ENCODE measurements around the gene BCAS3. TPM values are rescaled to one million over a fixed set of nuclear protein-coding genes. Genes with fewer than 3 reads are reported as not detected.

BCAS3 gene
- total RNA-seq, 1 experiment from 2014 or later, result 26.3 TPM

GRCh38 chr17:61217878-61218437 is 540.3 kb downstream of the BCAS3 start:
- ATAC-seq, result no peak
- Histone ChIP-seq H3K9ac (ENCODE audit: low read length) (no peak overlapping the region), H3K27ac (ENCODE audit: low read depth, low read length) (no peak overlapping the region), H3K79me2 (ENCODE audit: insufficient read depth, low read length) (no peaks in the 10 kb centered on the region), H3K4me3 (replicated peaks in 1 of 2; ENCODE audit: low read depth in 1 of 2, low read length in 2 of 2) (no peak overlapping the region), H4K20me1 (ENCODE audit: insufficient read depth) (no peaks in the 10 kb centered on the region), H3K36me3 (ENCODE audit: control insufficient read depth in 1 of 2, insufficient read depth in 2 of 2, low read length in 2 of 2) (no peaks in the 10 kb centered on the region), H3K4me1 (ENCODE audit: control insufficient read depth in 1 of 2, insufficient read depth in 2 of 2, low read length in 2 of 2) (no peaks in the 10 kb centered on the region), H3K9me2 (ENCODE audit: insufficient read depth) (no peaks in the 10 kb centered on the region), H3K4me2 (ENCODE audit: low read length) (no peak overlapping the region), H2AFZ (ENCODE audit: low read depth, low read length, poor library complexity, severe bottlenecking) (no peak overlapping the region), H3K27me3 (ENCODE audit: insufficient read depth, low read length) (no peaks in the 10 kb centered on the region), H3K9me3 (ENCODE audit: control insufficient read depth in 1 of 2, insufficient read depth in 1 of 2, low read depth in 1 of 2, low read length in 2 of 2) (no peaks in the 10 kb centered on the region)
- POLR2A ChIA-PET, result no interaction called here
- intact Hi-C loops (cut with micrococcal nuclease), result no loop called here
- CTCF ChIA-PET, result no interaction called here
- no TSS peak for BruUV-seq (replicated peaks)
- DNase-seq (ENCODE audit: low read depth, low spot score), result no peak
- no peak for TF ChIP-seq SIN3A (IDR thresholded peaks at IDR 0.05; ENCODE audit: low read depth)
- no peak for TF ChIP-seq RAD21 (IDR thresholded peaks at IDR 0.05; ENCODE audit: low read depth)
- RAD21 ChIA-PET (ENCODE audit: low non-redundant PET in 1 of 2, low total read pairs in 2 of 2, uncharacterized antibody in 2 of 2, unreplicated experiment in 2 of 2), result no interaction called here

DNA sequence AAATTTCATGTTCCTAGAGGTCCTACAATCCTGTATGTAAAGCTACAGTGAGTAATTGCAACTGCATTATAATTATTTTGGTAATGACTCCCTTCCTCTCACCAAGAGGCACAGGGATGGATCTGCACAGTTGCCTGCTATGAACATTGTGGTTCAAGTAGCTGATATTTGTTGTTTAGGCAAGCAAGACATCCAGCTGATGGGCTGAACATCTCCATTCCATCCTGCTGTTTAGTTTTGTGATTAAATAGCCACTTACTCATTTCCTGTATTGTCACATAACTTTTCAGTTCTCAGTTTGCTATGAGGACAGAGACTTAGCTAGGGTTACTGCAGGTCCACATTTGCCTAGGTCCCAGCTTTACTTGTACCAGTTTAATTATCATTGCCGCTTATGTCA is 540.8 kb downstream of the BCAS3 start:
- Histone ChIP-seq H3K9ac (ENCODE audit: low read length) (no peak overlapping the region), H3K4me1 (ENCODE audit: control insufficient read depth in 1 of 2, insufficient read depth in 2 of 2, low read length in 2 of 2) (no peaks in the 10 kb centered on the region), H3K4me2 (ENCODE audit: low read length) (no peak overlapping the region), H3K27ac (ENCODE audit: low read depth, low read length) (no peak overlapping the region), H3K79me2 (ENCODE audit: insufficient read depth, low read length) (no peaks in the 10 kb centered on the region), H3K36me3 (ENCODE audit: control insufficient read depth in 1 of 2, insufficient read depth in 2 of 2, low read length in 2 of 2) (no peaks in the 10 kb centered on the region), H2AFZ (ENCODE audit: low read depth, low read length, poor library complexity, severe bottlenecking) (no peak overlapping the region), H4K20me1 (ENCODE audit: insufficient read depth) (no peaks in the 10 kb centered on the region), H3K9me3 (ENCODE audit: control insufficient read depth in 1 of 2, insufficient read depth in 1 of 2, low read depth in 1 of 2, low read length in 2 of 2) (no peaks in the 10 kb centered on the region), H3K27me3 (ENCODE audit: insufficient read depth, low read length) (no peaks in the 10 kb centered on the region), H3K9me2 (ENCODE audit: insufficient read depth) (no peaks in the 10 kb centered on the region), H3K4me3 (replicated peaks in 1 of 2; ENCODE audit: low read depth in 1 of 2, low read length in 2 of 2) (no peak overlapping the region)
- intact Hi-C loops (cut with micrococcal nuclease), result no loop called here
- no TSS peak for BruUV-seq (replicated peaks)
- ChIA-PET RAD21 (ENCODE audit: low non-redundant PET in 1 of 2, low total read pairs in 2 of 2, uncharacterized antibody in 2 of 2, unreplicated experiment in 2 of 2) (no interaction called here), POLR2A (no interaction called here), CTCF (no interaction called here)
- ATAC-seq (no peak), DNase-seq (ENCODE audit: low read depth, low spot score) (no peak)
- TF ChIP-seq CBX3 (IDR thresholded peaks at IDR 0.05; ENCODE audit: low read depth), result no peak
- no peak for TF ChIP-seq SRF (IDR thresholded peaks at IDR 0.05; ENCODE audit: low read depth)
- no peak for TF ChIP-seq ZFX (IDR thresholded peaks at IDR 0.05)
- no peak for TF ChIP-seq SP1 (IDR thresholded peaks at IDR 0.05; ENCODE audit: low read depth)
- no peak for TF ChIP-seq SIN3A (IDR thresholded peaks at IDR 0.05; ENCODE audit: low read depth)
- TF ChIP-seq EZH2phosphoT487 (IDR thresholded peaks at IDR 0.05; ENCODE audit: borderline replicate concordance), result no peak
- TF ChIP-seq, protein P1, sequence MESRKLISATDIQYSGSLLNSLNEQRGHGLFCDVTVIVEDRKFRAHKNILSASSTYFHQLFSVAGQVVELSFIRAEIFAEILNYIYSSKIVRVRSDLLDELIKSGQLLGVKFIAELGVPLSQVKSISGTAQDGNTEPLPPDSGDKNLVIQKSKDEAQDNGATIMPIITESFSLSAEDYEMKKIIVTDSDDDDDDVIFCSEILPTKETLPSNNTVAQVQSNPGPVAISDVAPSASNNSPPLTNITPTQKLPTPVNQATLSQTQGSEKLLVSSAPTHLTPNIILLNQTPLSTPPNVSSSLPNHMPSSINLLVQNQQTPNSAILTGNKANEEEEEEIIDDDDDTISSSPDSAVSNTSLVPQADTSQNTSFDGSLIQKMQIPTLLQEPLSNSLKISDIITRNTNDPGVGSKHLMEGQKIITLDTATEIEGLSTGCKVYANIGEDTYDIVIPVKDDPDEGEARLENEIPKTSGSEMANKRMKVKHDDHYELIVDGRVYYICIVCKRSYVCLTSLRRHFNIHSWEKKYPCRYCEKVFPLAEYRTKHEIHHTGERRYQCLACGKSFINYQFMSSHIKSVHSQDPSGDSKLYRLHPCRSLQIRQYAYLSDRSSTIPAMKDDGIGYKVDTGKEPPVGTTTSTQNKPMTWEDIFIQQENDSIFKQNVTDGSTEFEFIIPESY (IDR thresholded peaks at IDR 0.05; ENCODE audit: extremely low read depth, insufficient replicate concordance, low read length), result no peak
- no peak for TF ChIP-seq TCF7L2 (IDR thresholded peaks at IDR 0.05; ENCODE audit: borderline replicate concordance, extremely low read depth, insufficient read depth, insufficient read length)
- TF ChIP-seq, protein P2, sequence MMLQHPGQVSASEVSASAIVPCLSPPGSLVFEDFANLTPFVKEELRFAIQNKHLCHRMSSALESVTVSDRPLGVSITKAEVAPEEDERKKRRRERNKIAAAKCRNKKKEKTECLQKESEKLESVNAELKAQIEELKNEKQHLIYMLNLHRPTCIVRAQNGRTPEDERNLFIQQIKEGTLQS (IDR thresholded peaks at IDR 0.05), result no peak
- no peak for TF ChIP-seq POLR2AphosphoS5 (IDR thresholded peaks at IDR 0.05; ENCODE audit: low read depth, low read length)
- TF ChIP-seq EZH2 (IDR thresholded peaks at IDR 0.05), result no peak
- TF ChIP-seq ZNF274 (IDR thresholded peaks at IDR 0.05; ENCODE audit: low read depth, low read length), result no peak
- TF ChIP-seq CTCF (IDR thresholded peaks at IDR 0.05 in 2 of 3, conservative IDR thresholded peaks at IDR 0.05 in 1 of 3; ENCODE audit: borderline replicate concordance in 1 of 3, insufficient read depth in 1 of 3, low read depth in 2 of 3, low read length in 2 of 3), result no peak
- no peak for TF ChIP-seq ELF1 (IDR thresholded peaks at IDR 0.05; ENCODE audit: borderline replicate concordance, low read depth)
- TF ChIP-seq MAX (IDR thresholded peaks at IDR 0.05), result no peak
- TF ChIP-seq YY1 (IDR thresholded peaks at IDR 0.05; ENCODE audit: extremely low read depth, insufficient replicate concordance, low read depth, low read length), result no peak
- TF ChIP-seq JUND (IDR thresholded peaks at IDR 0.05), result no peak

All from HCT116 (cell line).